ENCODE measurements around the gene OXSR1. TPM values are rescaled to one million over a fixed set of nuclear protein-coding genes. Genes with fewer than 3 reads are reported as not detected.
A peak's percentile ranks its signal among the peaks of the same experiment; 100 is the strongest.
"Not testable (repeated sequence)": the region's sequence is repeated elsewhere in the genome, so short reads cannot be mapped to it uniquely, and the experiment has no call there.

Gene OXSR1
- total RNA-seq, 1 experiment from 2014 or later, result 81.3 TPM

GRCh38 chr3:38268087-38268486 lies 102.8 kb downstream of the OXSR1 start:
- DNase-seq (ENCODE audit: low read depth), result no peak

GRCh38 chr3:38268522-38268921 lies 103.2 kb downstream of the OXSR1 start:
- DNase-seq (ENCODE audit: low read depth), result no peak

- DNase-seq (ENCODE audit: low read depth), result no peak
Observed at GRCh38 chr3:38270606-38271005, 105.3 kb downstream of the OXSR1 start.

- no peak for DNase-seq (ENCODE audit: low read depth)
Observed at GRCh38 chr3:38271553-38271952, 106.2 kb downstream of the OXSR1 start.

- DNase-seq (ENCODE audit: low read depth), result no peak
Observed at GRCh38 chr3:38274864-38275649, 109.7 kb downstream of the OXSR1 start.

GRCh38 chr3:38275658-38276057 lies 110.3 kb downstream of the OXSR1 start:
- DNase-seq (ENCODE audit: low read depth), result no peak

GRCh38 chr3:38276081-38276916 lies 111.0 kb downstream of the OXSR1 start:
- DNase-seq (ENCODE audit: low read depth), result no peak

GRCh38 chr3:38276917-38277630 lies 111.7 kb downstream of the OXSR1 start:
- DNase-seq (ENCODE audit: low read depth), result no peak

GRCh38 chr3:38278841-38279240 lies 113.5 kb downstream of the OXSR1 start:
- no peak for DNase-seq (ENCODE audit: low read depth)

GRCh38 chr3:38281895-38282686 lies 116.8 kb downstream of the OXSR1 start, which contains the start of gene SLC22A14:
SLC22A14 (plus strand) TSS chr3:38282294; CDS start chr3:38306027, 23,733 bp downstream.
- no peak for DNase-seq (ENCODE audit: low read depth)

GRCh38 chr3:38283810-38284755 lies 118.7 kb downstream of the OXSR1 start:
- no peak for DNase-seq (ENCODE audit: low read depth)

- DNase-seq (ENCODE audit: low read depth), result no peak
Observed at GRCh38 chr3:38284756-38285150, 119.4 kb downstream of the OXSR1 start.

- DNase-seq (ENCODE audit: low read depth), result not testable (repeated sequence)
Observed at GRCh38 chr3:38289286-38290217, 124.2 kb downstream of the OXSR1 start.

- not testable (repeated sequence) for DNase-seq (ENCODE audit: low read depth)
Observed at GRCh38 chr3:38297053-38297452, 131.7 kb downstream of the OXSR1 start.

- DNase-seq (ENCODE audit: low read depth), result no peak
Observed at GRCh38 chr3:38297537-38297936, 132.2 kb downstream of the OXSR1 start.

GRCh38 chr3:38297947-38298711 lies 132.8 kb downstream of the OXSR1 start:
- DNase-seq (ENCODE audit: low read depth), result peak; percentile 10
